ENCODE measurements around the gene LRP8. TPM values are rescaled to one million over a fixed set of nuclear protein-coding genes. Genes with fewer than 3 reads are reported as not detected.

The LRP8 gene
- total and polyA plus RNA-seq, 9 of the 15 experiments (the other 6 are each of a cell fraction or from before 2014, with no cell fraction given): 7.1 to 56.1 (median 31.3) TPM

DNA sequence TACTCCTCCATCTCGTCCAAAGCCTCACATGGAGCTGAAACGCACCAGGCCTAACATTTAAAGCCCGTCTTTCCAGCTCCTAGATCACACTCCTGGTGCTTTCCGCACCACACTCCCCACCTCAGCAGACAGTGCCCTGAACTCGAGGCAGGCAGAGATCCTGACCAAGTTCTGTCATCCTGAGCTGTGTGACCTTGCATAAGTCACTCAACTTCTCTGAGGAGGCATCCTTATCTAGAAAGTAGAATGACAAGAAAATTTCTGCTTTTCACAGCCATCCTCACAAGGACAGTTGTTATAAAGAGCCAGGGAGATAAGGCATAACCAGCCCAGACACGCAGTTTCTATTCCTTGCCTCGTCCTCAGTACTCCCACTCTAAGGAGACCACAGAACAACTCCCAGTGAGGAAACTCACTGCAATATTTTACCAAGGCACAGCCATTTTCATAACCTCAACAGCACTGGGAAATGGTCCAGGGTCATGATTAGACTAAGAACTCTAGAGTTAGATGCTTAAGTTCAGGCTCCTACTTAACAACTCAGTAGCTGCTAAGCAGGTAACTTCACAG lies 3.1 kb downstream of the LRP8 start (continued):
- TF ChIP-seq TEAD4 (IDR thresholded peaks at IDR 0.05; ENCODE audit: low read length) (0 out of 2 replicates have a peak, but pooled peaks have one; percentile 5), TEAD4 (CRISPR knock-in tag; IDR thresholded peaks at IDR 0.05; ENCODE audit: borderline replicate concordance) (no peak), HMGN3 (IDR thresholded peaks at IDR 0.05; ENCODE audit: borderline replicate concordance, extremely low read depth, insufficient read length, low read depth, low read length) (no peak), SMAD1 (IDR thresholded peaks at IDR 0.05; ENCODE audit: low read depth, low read length, partially characterized antibody) (peak; percentile 17), CBX2 (IDR thresholded peaks at IDR 0.05; ENCODE audit: insufficient read depth, low read length, poor library complexity, severe bottlenecking) (no peak), SOX6 (IDR thresholded peaks at IDR 0.05) (peak; percentile 65; the same call in 1 of the 2 replicates), ZNF253 (CRISPR knock-in tag; conservative IDR thresholded peaks at IDR 0.05) (no peak), RCOR1 (IDR thresholded peaks at IDR 0.05; ENCODE audit: borderline replicate concordance in 1 of 2, low read depth in 2 of 2, low read length in 2 of 2) (peak in 1 of 2 experiments; percentile 88; a peak in 2 of 4 replicates), ATF1 (CRISPR knock-in tag; IDR thresholded peaks at IDR 0.05) (no peak), ATF1 (tag; IDR thresholded peaks at IDR 0.05) (peak; percentile 56), CXXC5 (CRISPR knock-in tag; IDR thresholded peaks at IDR 0.05) (peak; percentile 65), SMARCE1 (IDR thresholded peaks at IDR 0.05) (no peak), NCOA4 (IDR thresholded peaks at IDR 0.05; ENCODE audit: partially characterized antibody) (no peak), PHB2 (IDR thresholded peaks at IDR 0.05; ENCODE audit: low read depth) (no peak)
- TF ChIP-seq, protein P1, sequence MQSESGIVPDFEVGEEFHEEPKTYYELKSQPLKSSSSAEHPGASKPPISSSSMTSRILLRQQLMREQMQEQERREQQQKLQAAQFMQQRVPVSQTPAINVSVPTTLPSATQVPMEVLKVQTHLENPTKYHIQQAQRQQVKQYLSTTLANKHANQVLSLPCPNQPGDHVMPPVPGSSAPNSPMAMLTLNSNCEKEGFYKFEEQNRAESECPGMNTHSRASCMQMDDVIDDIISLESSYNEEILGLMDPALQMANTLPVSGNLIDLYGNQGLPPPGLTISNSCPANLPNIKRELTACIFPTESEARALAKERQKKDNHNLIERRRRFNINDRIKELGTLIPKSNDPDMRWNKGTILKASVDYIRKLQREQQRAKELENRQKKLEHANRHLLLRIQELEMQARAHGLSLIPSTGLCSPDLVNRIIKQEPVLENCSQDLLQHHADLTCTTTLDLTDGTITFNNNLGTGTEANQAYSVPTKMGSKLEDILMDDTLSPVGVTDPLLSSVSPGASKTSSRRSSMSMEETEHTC (IDR thresholded peaks at IDR 0.05): no peak
- TF ChIP-seq, protein P2, sequence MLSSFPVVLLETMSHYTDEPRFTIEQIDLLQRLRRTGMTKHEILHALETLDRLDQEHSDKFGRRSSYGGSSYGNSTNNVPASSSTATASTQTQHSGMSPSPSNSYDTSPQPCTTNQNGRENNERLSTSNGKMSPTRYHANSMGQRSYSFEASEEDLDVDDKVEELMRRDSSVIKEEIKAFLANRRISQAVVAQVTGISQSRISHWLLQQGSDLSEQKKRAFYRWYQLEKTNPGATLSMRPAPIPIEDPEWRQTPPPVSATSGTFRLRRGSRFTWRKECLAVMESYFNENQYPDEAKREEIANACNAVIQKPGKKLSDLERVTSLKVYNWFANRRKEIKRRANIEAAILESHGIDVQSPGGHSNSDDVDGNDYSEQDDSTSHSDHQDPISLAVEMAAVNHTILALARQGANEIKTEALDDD (IDR thresholded peaks at IDR 0.05): peak; percentile 46
- TF ChIP-seq, protein P3, sequence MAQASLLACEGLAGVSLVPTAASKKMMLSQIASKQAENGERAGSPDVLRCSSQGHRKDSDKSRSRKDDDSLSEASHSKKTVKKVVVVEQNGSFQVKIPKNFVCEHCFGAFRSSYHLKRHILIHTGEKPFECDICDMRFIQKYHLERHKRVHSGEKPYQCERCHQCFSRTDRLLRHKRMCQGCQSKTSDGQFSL (CRISPR knock-in tag; IDR thresholded peaks at IDR 0.05): peak; percentile 21; the same call in 1 of the 2 replicates
- TF ChIP-seq, protein P3 (tag; IDR thresholded peaks at IDR 0.05): no peak
- TF ChIP-seq, protein P4, sequence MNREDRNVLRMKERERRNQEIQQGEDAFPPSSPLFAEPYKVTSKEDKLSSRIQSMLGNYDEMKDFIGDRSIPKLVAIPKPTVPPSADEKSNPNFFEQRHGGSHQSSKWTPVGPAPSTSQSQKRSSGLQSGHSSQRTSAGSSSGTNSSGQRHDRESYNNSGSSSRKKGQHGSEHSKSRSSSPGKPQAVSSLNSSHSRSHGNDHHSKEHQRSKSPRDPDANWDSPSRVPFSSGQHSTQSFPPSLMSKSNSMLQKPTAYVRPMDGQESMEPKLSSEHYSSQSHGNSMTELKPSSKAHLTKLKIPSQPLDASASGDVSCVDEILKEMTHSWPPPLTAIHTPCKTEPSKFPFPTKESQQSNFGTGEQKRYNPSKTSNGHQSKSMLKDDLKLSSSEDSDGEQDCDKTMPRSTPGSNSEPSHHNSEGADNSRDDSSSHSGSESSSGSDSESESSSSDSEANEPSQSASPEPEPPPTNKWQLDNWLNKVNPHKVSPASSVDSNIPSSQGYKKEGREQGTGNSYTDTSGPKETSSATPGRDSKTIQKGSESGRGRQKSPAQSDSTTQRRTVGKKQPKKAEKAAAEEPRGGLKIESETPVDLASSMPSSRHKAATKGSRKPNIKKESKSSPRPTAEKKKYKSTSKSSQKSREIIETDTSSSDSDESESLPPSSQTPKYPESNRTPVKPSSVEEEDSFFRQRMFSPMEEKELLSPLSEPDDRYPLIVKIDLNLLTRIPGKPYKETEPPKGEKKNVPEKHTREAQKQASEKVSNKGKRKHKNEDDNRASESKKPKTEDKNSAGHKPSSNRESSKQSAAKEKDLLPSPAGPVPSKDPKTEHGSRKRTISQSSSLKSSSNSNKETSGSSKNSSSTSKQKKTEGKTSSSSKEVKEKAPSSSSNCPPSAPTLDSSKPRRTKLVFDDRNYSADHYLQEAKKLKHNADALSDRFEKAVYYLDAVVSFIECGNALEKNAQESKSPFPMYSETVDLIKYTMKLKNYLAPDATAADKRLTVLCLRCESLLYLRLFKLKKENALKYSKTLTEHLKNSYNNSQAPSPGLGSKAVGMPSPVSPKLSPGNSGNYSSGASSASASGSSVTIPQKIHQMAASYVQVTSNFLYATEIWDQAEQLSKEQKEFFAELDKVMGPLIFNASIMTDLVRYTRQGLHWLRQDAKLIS (CRISPR knock-in tag; IDR thresholded peaks at IDR 0.05): peak; percentile 19; the same call in 1 of the 2 replicates
- TF ChIP-seq, protein P5, sequence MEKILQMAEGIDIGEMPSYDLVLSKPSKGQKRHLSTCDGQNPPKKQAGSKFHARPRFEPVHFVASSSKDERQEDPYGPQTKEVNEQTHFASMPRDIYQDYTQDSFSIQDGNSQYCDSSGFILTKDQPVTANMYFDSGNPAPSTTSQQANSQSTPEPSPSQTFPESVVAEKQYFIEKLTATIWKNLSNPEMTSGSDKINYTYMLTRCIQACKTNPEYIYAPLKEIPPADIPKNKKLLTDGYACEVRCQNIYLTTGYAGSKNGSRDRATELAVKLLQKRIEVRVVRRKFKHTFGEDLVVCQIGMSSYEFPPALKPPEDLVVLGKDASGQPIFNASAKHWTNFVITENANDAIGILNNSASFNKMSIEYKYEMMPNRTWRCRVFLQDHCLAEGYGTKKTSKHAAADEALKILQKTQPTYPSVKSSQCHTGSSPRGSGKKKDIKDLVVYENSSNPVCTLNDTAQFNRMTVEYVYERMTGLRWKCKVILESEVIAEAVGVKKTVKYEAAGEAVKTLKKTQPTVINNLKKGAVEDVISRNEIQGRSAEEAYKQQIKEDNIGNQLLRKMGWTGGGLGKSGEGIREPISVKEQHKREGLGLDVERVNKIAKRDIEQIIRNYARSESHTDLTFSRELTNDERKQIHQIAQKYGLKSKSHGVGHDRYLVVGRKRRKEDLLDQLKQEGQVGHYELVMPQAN (IDR thresholded peaks at IDR 0.05; ENCODE audit: borderline replicate concordance): no peak

Measured in K562 (cell line).